Activated CD8-positive, alpha-beta memory T cell treated with anti-CD3 and anti-CD28 coated beads for 1 hour (primary cell): Measurements from ENCODE around the gene TCF25.
"Not testable (repeated sequence)": the region's sequence is repeated elsewhere in the genome, so short reads cannot be mapped to it uniquely, and the experiment has no call there.

Experiments used
- DNase-seq, 2 donors: peaks; one replicate each; pipeline ENCODE4 v3.0.0-alpha.2; 2020; ENCODE audit warnings: low read depth in 1 of 2; ENCODE audit errors: extremely low read depth in 1 of 2

The TCF25 gene

DNA sequence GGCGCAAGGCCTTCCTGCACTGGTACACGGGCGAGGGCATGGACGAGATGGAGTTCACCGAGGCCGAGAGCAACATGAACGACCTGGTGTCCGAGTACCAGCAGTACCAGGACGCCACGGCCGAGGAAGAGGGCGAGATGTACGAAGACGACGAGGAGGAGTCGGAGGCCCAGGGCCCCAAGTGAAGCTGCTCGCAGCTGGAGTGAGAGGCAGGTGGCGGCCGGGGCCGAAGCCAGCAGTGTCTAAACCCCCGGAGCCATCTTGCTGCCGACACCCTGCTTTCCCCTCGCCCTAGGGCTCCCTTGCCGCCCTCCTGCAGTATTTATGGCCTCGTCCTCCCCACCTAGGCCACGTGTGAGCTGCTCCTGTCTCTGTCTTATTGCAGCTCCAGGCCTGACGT lies 62.2 kb downstream of the TCF25 start:
- DNase-seq = not testable (repeated sequence)

DNA sequence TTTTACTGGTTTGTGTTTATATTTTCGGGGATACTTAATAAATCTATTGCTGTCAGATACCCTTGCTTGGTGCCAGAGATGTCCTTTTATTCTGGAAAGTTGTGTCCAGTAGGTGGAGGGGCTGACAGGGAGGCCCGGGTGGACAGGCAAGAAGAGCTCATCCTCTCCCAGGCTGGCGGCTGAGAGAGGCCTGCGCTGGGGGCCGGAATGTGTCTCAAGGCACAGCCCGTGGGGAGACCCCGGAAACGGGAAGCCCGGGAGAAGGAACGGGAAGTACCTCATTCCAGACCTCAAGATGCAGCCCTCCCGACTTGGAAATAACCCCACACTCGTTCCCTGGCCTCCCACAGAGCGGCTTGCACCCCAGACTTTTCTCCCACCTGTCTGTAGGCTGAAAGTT lies 62.6 kb downstream of the TCF25 start:
- DNase-seq = no peak

DNA sequence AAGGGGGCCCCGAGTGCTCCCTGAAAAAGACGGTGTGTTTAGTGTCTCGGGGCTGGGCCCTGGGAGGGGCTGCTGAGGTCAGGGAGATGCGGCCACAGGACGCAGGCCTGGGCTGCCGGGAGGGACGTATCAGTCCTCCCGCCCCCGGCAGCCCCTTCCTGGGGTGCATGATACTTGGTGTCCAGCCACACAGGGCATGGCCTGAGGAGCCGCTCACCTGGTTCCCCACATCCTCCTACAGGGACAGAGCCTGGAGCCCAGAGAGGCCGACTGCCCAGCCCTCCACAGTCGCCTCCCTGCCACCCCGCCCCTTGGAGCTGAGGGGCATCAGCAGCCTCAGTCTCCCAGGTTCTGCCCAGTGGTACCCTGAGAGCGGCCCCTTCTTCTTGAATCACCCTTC lies 63.1 kb downstream of the TCF25 start:
- no peak for DNase-seq

DNA sequence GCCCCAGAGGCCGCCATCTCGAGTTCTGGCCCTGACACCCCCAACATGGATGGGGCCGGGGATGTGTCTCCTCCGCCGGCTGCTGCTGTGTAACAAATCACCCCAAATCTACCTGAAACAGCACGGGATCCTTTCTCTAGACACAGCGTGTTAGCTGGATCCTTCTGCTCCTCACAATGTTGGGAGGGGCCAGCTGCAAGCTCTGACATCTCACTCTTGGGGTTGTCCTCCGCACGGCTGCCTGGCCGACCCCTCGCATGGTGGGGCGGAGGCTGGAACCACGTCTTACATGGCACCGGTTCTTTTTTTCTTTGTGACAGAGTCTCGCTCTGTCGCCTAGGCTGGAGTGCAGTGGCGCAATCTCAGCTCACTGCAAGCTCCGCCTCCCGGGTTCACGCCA lies 63.6 kb downstream of the TCF25 start:
- DNase-seq = no peak

DNA sequence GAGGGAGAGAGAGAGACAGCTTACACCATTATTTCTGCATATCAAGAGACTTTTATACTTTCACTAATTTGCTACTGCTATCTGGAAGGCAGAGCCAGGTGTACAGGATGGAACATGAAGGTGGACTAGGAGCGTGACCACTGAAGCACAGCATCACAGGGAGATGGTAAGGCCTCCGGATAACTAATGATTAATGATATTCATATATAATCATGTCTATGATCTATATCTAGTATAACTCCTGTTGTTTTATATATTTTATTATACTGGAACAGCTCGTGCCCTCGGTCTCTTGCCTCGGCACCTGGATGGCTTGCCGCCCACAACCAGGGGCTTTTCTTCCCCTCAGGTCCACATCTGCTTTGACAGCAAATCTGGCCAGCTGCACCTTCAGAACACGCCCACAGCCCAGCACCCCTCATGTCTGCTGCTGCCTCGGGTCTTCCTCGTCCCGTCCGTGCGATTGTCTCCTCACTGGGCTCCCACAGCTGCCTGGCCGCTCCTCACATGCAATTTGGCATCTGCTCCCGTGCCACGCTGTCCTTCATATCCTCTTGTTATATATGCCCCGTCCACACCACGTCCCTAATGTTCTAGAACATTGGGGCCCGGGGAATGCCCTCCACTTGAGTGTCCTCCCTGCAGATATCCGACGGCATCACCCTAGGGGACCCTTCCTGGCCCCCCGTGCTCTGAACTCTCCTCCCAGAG lies 64.9 kb downstream of the TCF25 start:
- no peak for DNase-seq

DNA sequence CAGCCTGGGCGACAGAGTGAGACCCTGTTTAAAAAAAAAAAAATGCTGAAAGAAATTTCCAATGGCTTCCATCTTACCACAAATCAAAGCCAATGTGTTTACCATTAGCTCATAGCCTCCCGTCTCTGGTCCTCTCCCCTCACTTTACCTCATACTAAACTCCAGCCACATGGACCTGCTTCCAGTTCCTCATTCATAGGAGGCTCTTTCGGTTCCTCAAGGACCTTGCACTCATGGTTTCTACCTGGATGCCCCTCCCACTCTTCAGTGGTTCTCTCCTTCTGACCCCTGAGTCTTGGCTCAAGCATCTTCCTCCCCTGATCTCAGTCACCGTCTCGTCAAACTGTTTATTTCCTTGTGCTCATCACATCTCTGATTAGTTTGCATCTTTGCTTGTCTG lies 71.4 kb downstream of the TCF25 start:
- no peak for DNase-seq

DNA sequence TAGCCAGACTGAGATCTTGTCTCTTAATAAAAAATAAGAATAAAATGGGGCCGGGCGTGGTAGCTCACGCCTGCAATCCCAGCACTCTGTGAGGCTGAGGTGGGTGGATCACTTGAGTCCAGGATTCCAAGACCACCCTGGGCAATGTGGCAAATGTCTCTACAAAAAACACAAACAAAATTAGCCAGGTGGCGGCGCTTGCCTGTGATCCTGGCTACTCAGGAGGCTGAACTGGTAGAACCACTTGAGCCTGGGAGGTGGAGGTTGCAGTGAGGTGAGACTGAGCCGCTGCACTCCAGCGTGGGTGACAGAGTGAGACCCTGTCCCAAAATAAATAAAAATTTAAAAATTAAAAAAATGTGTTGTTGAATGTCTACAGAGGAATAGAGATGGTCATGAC lies 72.3 kb downstream of the TCF25 start:
- DNase-seq = no peak

DNA sequence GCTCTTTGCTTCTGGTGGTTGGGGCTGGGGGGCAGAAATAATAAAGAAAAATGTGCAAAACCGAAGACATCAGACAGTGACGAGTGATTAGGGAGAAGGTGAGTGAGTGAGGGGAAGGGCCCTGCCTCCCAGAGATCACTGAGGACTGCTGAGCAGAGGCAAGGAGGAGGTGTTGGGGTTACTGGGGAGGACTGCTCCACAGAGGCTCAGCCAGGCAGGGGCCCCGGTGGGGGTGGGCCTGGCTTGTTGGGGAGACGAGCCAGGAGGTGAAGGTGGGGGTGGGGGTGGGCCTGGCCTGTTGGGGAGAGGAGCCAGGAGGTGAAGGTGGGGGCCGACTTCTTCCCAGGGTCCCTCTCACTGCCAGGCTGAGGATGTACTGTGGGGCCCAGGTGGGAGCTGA lies 73.1 kb downstream of the TCF25 start:
- no peak for DNase-seq

DNA sequence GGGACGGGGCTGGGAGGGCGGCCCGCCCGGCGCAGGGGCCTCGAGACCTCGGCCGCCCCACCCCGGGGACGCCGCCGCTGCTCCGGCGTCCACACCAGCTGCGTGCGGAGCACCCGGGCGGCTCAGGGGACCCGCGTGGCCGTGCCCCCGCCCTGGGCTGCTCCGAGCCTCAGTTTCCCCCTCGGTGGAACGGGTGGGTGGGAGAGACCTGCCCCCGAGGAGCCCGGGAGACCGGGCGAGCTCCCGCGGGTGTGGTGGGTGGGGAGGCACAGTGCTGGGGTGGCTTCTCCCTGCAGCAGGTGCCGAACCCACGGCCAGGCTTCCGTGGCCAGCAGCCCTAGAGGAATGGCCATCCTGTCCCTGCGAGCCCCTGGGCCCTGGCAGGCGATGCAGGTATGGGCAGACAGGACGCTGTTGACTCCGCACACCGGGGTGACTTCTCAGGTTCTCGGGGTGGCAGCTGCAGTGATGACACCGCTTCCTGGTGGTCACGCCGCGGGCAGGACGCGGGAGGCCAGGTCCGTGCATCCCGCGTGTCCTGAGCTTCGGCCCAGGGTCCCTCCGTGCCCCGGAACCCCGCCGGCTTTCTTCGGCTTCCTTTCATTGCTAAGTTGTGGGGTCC lies 75.8 kb downstream of the TCF25 start:
- no peak for DNase-seq

DNA sequence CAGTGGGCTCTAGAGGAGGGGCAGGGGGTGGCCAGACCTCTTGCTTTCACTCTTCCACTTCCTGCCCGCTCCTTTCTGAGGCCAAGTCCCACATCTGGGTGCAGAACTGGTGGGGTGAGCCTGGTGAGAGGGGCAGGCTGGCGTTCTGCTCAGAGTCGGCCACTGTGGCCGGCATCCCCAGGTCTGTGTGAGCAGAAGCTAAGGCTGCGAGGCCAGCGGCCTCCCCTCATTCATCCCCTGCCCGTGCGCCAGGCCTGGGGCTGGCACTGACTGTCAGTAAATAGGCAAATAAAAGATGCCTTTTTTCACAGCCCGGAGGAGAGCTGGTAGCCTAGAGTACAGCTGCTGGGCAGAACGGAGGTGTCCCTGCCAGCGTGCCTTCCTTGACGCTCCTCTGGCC lies 76.4 kb downstream of the TCF25 start:
- DNase-seq = no peak

DNA sequence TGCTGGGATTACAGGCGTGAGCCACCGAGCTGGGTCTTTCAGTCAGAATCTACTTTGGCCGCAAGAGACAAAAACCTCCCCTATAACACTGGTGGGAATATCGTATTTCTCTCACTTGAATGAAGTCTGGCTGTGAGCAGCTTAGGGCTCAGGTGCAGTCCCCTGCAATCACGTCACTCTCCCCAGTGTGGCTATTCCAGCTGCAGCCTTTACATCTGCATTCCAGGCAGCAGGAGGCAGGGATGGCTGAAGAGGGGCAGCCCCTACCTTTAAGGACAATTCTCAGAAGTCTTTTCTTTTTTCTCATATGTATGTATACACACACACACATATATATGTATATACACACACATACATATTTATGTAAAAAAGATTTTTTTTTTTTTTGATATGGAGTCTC lies 78.1 kb downstream of the TCF25 start:
- DNase-seq = no peak

DNA sequence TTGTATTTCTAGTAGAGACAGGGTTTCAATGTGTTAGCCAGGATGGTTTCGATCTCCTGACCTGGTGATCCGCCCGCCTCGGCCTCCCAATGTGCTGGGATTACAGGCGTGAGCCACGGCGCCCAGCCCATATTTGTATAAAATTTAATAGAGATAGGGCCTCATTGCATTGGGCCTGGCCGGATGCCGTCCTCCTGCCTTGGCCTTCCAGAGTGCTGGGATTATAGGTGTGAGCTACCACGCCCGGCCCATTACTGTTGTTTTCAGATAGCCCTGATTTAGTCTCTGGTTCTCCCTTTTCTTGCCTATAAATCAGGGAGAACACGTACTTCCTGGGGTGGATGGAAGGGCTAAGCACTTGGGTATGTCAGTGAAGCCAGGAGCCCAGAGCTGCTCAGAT lies 78.7 kb downstream of the TCF25 start:
- no peak for DNase-seq

DNA sequence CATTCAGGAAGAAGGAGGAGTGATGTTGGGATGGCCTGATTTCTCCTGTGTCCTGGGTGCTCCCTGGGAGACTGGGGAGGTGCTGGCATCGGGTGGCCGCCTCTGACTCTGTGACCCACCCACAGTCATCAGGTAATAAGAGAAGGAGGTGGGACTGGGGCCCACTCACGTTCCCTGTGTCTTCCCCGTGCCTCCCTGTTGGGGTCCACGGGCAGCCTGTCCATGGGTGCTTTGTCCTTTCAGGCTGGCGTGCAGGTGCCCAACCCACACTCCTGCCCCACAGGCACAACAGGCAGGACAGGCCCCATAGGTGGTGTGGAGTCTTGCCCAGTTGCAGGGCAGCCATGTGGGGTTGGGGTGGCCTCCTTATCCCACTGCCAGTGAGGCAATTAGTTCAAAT lies 79.2 kb downstream of the TCF25 start:
- DNase-seq = no peak

DNA sequence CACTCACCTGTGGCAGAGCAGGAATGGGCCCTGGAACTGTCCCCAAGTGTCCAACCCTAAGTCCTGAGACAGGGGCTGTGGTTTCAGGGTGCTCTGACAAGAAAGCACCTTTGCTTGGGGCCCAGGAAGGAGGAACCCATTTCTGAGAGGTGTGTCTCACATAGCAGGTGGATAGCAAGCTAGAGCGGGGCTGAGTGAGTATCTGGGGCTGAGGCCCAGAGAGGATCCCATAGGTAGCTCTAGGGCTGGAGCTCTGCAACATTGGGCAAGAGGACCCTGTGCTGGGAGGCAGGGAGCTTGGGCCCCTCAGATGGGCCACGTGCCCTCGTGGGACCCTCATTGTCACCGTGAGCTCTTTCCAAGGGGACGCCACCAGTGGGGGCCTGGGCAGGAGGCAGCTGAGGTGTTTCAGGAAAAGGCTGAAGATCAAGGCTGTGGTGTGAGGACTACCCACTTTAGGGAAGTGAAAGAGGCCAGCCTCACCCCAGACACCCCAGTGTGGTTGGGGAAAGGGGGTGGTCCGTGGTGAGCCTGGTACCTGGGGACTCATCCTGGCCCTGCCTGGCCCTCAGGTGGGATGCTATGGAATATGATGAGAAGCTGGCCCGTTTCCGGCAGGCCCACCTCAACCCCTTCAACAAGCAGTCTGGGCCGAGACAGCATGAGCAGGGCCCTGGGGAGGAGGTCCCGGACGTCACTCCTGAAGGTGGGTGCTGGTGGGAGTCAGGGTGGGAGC lies 80.4 kb downstream of the TCF25 start:
- DNase-seq = no peak

DNA sequence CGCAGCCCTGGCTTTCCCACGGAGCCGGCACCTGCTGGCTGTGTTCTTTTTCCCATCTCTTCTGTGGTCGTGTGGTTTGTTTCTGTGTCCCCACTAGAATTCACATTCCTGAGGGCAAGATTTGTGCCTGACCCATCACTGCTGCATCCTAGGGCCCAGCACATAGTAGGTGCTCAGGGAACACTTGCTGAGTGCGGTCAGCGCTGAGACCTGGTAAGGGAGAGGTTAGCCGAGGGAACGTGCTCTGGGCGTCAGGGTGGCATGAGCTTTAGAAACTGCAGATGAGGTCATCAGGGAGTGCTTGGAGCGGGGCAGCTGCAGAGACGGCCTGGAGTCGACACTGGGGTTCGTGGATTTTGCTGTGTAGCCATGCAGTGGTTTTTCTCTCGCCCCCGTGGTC lies 81.1 kb downstream of the TCF25 start:
- DNase-seq = no peak

DNA sequence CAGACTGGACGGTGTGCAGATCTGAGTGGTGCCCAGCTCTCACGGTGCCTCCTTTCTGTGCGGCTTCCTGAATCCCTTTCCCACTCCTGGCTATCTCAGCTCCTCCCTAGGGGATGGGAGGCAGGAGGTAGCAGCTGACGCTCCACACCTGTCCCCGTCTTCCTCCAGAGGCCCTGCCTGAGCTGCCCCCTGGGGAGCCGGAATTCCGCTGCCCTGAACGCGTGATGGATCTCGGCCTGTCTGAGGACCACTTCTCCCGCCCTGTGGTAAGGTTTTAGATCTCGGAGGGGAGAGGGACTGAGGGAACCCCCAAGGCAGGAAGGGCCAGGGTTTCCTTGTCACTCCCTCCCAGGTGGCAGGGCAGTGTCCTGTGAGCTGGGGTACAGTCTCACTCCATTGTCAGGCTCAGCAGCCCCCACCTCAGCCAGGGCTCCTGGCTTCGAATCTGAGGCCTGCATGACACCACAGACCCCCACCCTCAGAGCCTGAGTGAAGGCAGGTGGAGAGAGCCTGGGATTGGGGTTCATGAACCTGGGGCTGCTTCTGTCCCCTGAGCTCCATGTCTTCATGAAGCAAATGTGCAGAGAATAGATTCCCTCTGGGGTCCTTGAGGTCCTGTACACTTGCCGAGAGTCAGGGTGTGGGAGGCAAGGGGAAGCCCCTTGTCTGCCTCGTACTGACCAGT lies 81.8 kb downstream of the TCF25 start:
- DNase-seq = no peak

DNA sequence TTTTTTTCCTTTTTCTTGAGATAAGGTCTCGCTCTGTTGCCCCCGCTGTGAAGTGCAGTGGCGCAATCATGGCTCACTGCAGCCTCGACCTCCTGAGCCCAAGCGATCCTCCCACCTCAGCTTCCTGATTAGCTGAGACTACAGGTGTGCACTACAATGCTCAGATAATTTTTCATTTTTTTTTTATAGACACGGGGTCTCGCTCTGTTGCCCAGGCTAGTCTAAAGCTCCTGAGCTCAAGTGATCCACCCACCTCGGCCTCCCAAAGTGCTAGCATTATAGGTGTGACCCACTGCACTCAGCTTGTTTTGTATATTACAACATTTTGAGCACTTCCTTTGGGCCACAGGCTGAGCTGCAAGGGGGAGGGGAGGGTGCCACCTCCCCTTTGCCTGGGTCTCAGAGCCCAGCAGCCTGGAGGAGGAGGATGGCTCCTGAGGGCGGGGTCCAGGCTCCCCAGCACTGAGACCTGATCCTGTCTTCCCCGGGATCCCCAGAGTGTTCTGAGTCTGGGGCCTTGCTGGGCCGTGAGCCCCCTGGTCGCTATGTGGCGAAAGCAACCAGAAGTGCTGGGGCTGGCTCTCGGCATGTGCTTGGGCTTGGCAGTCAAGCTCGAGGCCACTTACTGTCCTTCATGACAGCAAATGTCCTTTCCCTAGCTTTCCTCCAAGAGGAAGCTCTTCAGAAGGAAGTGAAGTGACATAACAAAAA lies 83.3 kb downstream of the TCF25 start:
- DNase-seq = no peak

DNA sequence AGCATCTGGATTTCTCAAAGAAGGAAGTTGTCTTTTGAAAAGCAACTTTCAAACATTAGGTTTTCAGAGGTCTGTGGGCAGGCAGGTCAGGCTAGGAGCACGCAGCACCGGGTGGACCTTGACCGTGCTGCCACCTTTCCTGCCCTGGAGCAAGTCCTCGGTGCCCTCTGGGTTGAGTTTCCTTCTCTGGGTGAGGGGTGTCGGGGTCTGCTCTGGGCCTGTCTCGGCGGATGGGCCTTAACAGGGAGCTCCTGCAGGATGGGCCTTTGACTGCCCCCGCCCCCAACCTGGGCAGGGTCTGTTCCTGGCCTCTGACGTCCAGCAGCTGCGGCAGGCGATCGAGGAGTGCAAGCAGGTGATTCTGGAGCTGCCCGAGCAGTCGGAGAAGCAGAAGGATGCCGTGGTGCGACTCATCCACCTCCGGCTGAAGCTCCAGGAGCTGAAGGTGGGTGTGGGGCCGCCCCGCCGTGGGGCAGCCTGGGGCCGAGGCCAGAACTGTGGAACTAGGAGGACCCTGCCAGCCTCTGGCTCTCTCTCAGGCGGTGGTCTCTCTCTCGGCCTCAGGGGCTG lies 83.9 kb downstream of the TCF25 start:
- no peak for DNase-seq

DNA sequence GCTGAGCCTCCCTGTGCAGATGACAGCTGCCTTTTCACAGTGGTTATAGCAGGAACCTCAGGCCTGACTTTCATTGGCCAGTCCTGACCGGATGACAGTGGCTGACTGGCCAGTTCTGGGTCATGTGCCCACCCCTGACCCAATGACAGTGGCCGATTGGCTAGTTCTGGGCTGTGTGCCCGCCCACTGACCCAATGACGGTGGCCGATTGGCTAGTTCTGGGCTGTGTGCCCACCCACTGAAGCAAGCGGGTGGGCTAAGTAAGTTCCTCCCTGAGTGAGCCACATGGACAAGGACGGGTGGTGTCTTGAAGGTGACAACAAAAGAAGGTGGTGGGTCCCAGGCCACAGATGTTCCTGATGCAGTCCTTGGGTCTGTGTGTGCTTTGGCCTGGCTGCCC lies 84.7 kb downstream of the TCF25 start:
- DNase-seq = no peak

DNA sequence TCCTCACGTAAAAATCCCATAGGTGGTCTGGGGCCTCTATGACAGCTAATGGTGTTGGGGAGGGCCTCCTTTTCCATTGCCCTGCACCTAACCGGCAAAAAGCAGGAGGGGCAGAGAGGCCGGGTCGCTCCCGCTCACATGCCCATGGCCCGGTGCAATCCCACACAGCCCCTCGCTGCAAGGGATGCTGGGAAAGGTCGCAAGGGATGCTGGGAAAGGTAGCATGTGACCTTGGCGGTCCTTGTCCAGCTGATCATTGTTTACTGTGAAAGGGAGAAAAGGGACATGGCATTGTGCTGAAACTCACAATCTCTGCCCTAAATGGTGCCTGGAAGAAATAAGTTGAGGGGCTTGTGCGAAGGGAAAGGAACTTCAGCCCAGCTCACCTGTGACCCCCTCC lies 85.2 kb downstream of the TCF25 start:
- no peak for DNase-seq

DNA sequence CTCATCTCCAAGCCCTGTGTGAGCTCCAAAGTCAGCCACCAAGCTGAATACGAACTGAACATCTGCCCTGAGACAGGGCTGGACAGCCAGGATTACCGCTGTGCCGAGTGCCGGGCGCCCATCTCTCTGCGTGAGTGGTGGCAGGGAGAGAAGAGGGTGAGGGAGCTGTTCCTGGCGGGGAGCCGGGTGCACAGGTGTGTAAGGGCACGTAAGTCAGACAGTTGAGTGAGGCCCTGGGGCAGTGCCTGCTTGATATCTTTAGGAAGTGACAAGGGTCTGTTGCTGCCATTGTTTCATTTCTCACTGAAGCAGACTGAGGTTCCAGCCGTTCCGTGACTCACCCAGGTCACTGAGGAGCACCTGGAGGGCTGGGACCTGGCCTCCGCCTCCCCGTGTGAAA lies 87.6 kb downstream of the TCF25 start:
- DNase-seq = no peak
